GM21528 (cell line): ENCODE data around the gene PSKH1.
A peak's percentile ranks its signal among the peaks of the same experiment; 100 is the strongest.
"Not testable (repeated sequence)": the region's sequence is repeated elsewhere in the genome, so short reads cannot be mapped to it uniquely, and the experiment has no call there.

ENCODE experiments used
- ATAC-seq: cut with Tn5 transposase; IDR thresholded peaks from one replicate; pipeline ENCODE4 v1.9.1; 2021; ENCODE audit warnings: mild to moderate bottlenecking, moderate library complexity; ENCODE audit not compliant: unreplicated experiment, low FRiP score

PSKH1 gene

DNA sequence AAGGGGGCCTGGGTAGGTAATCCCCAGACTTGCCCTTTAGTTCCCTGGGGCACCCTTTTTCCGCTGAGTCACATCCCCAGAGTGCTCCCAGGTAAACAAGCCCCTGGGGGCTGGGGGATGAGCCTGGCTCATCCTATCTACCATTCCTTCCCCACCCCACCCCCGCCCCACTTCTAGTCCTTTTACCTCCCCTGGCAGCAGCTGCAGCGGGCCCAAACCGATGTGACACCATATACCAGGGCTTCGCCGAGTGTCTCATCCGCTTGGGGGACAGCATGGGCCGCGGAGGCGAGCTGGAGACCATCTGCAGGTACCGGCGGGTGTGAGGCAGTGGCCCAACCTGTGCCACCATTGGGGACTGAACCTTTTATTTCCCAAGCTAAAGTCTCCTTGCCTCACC lies 7.5 kb upstream of the PSKH1 start:
- ATAC-seq = no peak

DNA sequence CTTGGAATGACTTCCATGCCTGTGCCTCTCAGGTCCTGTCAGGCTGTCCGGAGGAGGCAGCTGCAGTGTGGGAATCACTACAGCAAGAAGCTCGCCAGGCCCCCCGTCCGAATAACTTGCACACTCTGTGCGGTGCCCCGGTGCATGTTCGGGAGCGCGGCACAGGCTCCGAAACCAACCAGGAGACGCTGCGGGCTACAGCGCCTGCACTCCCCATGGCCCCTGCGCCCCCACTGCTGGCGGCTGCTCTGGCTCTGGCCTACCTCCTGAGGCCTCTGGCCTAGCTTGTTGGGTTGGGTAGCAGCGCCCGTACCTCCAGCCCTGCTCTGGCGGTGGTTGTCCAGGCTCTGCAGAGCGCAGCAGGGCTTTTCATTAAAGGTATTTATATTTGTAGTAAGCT lies 7.1 kb upstream of the PSKH1 start:
- ATAC-seq = no peak

DNA sequence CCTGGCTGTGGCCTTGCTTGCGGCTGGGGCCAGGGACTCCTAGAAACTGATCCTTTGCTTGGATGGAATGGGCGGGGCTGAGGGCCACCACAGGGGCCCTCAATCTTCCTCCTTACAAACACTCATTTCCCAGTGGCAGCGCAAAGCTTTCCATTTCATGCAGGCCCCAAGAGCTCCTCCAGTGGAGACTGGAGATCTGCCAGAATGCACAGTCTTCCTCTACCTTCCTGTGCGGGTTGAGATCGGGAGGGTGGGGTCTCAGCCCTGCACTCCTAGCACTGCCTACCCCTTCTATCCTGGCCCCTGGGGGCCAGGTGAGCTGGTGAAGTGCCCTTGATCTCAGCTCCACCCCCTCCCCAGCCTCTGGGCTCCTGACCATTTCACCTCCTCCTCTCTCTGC lies 6.7 kb upstream of the PSKH1 start:
- ATAC-seq = no peak

DNA sequence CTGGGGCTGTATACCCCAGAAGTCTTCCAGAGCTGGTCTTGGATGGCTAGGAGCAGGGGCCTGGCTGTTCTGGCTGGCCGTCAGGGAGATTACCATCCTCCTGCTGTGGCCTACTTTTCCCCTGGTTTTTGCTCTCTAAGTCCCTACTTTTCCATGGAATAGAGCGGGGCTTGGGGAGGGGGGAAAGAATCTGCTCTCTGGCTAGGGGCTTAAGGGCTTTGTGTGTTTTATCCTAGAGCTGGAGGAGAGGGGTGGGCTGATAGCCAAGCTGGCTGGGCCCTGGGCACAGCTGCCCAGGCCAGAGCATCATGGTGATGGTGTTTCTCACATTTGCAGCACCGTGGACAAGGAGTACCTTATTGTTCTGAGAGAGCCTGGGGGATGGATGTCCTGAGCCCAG lies 4.7 kb upstream of the PSKH1 start:
- no peak for ATAC-seq

DNA sequence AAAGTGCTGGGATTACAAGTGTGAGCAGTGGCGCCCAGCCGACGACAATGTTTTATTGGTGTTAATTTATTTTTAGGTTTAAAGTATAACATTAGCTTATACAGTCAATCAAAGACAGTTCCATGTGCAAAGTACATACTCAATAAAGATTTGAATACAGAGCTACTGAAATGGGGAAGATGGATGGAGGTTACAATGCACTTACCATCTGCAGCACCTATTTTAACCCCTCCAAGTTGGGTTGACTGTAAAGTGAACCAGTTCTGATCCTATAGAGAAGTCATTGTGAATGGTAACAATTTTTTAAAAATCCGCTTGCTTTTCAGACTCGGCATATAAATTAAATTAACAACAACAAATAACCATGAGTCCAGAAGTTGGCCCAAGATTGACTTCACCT lies 679 bp upstream of the PSKH1 start:
- ATAC-seq = no peak

- peak; percentile 6 for ATAC-seq
Observed at GRCh38 chr16:67893743-67894399, 817 bp downstream of the PSKH1 start.

- no peak for ATAC-seq
Observed at GRCh38 chr16:67897231-67897630, 4.2 kb downstream of the PSKH1 start.

DNA sequence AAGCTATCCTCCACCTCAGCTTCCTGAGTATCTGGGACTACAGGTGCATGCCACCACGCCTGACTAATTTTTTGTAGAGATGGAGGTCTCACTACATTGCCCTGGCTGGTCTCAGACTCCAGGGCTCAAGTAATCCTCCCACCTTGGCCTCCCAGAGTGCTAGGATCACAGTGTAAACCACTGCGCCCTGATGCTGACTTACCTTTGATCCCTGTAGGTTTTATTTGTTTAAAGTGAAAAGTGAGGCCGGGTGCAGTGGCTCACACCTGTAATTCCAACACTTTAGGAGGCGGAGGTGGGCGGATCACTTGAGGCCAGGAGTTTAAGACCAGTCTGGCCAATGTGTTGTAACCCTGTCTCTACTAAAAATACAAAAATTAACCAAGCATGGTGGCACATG lies 8.7 kb downstream of the PSKH1 start:
- no peak for ATAC-seq

DNA sequence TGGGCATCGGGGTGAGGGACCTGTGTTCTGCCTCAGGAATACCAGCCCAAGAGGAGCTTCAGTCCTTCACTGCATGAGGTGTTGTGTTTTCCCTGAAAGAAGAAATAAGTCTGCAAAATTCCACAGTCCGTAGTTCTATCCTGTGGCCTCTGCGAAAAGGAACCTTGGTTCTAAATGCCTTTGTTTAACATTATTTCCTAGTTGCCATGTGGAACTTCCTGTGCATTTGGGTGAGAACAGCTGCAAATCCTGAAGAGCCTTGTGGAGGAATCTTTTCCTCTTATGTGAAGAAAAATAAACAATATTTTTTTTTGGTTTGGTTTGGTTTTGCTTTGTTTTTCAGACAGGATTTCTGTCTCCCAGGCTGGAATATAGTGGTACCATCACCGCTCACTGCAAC lies 9.8 kb downstream of the PSKH1 start:
- no peak for ATAC-seq

- ATAC-seq = no peak
Observed at GRCh38 chr16:67907397-67908180, 14.5 kb downstream of the PSKH1 start.

GRCh38 chr16:67909056-67909742 lies 16.1 kb downstream of the PSKH1 start:
- no peak for ATAC-seq

DNA sequence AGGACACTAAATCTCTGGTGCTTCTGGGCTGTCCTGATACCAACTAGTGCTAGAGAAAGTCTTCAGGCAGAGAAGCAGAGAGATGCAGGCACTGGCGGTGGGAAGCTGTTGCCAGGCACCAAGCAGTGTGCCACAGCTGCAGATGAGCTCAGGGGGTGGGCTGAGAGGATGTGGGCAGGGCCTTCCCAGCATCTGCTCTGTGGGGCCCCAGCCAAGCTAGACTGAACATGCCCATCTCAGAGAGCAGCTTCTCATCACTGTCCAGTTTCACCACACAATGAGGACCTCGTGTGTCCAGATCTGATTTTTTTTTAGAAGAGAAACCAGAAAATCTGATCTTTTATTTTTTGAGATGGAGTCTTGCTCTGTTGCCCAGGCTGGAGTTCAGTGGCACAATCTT lies 17.1 kb downstream of the PSKH1 start:
- no peak for ATAC-seq

GRCh38 chr16:67914758-67915495 lies 21.9 kb downstream of the PSKH1 start:
- ATAC-seq = no peak

GRCh38 chr16:67915496-67915769 lies 22.4 kb downstream of the PSKH1 start:
- ATAC-seq = not testable (repeated sequence)

- no peak for ATAC-seq
Observed at GRCh38 chr16:67915831-67916723, 23.0 kb downstream of the PSKH1 start.

DNA sequence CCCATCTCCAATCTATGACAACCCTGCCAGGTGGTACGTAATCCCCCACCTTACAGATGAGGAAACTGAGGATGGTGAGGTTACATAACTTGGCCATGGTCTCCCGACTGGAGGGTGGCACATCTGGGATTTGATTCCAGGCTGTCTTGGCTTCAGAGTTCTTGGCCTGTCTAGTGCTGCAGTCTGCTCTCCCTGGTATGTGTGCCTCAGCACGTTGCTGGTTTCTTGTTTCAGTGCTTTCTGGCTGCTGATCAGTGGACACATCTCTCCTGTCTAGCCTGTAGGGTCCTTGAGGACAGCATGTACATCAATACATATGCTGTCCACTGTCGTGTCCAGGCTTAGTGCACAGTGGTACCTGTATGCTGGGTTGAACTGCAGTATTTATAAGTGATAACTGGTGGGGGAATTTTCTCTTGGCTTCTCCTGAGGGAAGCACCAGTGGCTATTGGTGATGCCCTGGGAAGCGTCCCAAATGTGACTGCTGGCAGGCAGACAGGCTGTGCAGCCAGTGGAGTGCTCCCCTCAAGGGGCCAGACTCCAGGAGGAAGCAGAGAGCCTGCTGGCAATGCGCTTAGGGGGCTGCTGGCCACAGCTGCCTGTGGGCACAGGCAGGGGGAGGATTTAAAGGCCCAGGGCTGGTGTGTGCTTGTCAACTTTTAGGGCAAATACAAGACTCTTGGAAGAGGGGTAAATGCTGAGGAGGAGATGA lies 24.2 kb downstream of the PSKH1 start:
- no peak for ATAC-seq

DNA sequence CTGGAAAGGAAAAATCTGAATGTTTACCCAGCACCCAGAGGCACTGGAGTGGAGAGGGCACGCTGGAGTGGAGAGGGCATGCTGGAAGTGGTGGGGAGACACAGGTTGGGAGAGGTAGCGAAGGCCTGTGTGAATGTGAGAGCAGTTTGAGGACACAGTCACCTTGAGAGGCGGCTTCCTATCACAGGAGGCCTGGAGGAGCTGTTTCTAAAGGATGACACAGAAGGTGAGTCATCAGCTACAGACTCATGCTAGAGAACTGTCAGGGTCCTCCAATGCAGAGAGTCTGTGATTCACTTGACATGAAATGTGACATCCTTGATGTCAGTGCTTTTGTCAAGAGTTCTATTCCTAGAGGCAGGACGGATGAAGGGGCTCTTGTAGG lies 24.8 kb downstream of the PSKH1 start:
- ATAC-seq = no peak

GRCh38 chr16:67919622-67920221 lies 26.7 kb downstream of the PSKH1 start:
- no peak for ATAC-seq

GRCh38 chr16:67922221-67922620 lies 29.2 kb downstream of the PSKH1 start:
- no peak for ATAC-seq
